Measurements from ENCODE around the gene EML6.

GRCh38 chr2:54880428-54880827 is 157.0 kb downstream of the EML6 start:
- no peak for TF ChIP-seq GATA3 (IDR thresholded peaks at IDR 0.05; ENCODE audit: low read depth, low read length)
- no peak for TF ChIP-seq GATA2 (IDR thresholded peaks at IDR 0.05; ENCODE audit: low read depth, low read length)

All from SH-SY5Y (cell line).